ES-I3 (cell line): ENCODE results near the gene TFAM.

ENCODE experiments used
- H3K36me3 ChIP-seq: 2 replicates; pipeline ENCODE4 v1.6.1; 2013; ENCODE audit warnings: mild to moderate bottlenecking, low read length, control low read depth, moderate library complexity; ENCODE audit not compliant: insufficient read depth
- H3K4me1 ChIP-seq: 2 replicates; pipeline ENCODE4 v1.6.1; 2013; ENCODE audit warnings: mild to moderate bottlenecking, control low read depth, low read length; ENCODE audit not compliant: insufficient read depth
- H3K9ac ChIP-seq: 2 replicates; pipeline ENCODE4 v1.6.1; 2013; ENCODE audit warnings: low read depth, mild to moderate bottlenecking, low read length, moderate library complexity
- H3K9me3 ChIP-seq: 2 replicates; pipeline ENCODE4 v1.6.1; 2013; ENCODE audit warnings: mild to moderate bottlenecking, low read length, moderate library complexity; ENCODE audit not compliant: control insufficient read depth, insufficient read depth

The TFAM gene

DNA sequence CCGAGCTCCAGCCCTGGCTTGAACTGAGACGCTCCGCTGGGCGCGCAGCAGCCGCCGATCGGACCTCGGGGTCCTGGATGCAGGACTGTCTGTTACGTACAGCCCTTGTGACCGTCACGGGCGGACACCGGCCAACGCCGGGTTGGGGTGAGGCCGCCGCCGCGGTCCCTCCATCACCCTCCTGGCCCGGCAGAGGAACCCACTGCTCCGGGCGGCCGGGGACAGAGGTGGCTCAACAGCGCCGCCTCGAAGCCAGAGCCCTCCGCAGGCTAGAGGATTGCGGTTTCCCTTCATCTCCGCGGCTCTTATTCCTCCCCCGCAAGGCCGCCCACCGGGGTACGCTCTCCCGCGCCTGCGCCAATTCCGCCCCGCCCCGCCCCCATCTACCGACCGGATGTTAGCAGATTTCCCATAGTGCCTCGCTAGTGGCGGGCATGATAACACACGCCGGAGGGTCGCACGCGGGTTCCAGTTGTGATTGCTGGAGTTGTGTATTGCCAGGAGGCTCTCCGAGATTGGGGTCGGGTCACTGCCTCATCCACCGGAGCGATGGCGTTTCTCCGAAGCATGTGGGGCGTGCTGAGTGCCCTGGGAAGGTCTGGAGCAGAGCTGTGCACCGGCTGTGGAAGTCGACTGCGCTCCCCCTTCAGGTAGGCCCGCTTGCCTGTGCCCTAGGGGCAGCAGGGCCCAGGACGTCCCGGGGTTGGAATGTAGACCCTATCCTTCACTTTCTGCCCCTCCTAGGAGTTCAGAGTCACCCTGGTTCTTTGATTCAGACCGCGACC is at the start of gene TFAM:
TSS of gene TFAM (plus strand) at position 412 of the 785 bp plus-strand sequence. CDS start at position 550, 138 bp downstream.
- Histone ChIP-seq H3K9me3 (no peaks in the 10 kb centered on the region), H3K9ac (peak within 1 kb of the TSS; percentile 93), H3K4me1 (0 out of 2 replicates have a peak, but pooled peaks cover 6% of the 10 kb centered on the region), H3K36me3 (no peaks in the 10 kb centered on the region)

GRCh38 chr10:58336242-58336641 is 49.0 kb upstream of the TFAM start:
- Histone ChIP-seq H3K4me1 (no peaks in the 10 kb centered on the region), H3K9me3 (no peaks in the 10 kb centered on the region), H3K36me3 (no peaks in the 10 kb centered on the region; the same call in 1 of the 2 replicates), H3K9ac (no peak overlapping the region; the same call in 1 of the 2 replicates)

DNA sequence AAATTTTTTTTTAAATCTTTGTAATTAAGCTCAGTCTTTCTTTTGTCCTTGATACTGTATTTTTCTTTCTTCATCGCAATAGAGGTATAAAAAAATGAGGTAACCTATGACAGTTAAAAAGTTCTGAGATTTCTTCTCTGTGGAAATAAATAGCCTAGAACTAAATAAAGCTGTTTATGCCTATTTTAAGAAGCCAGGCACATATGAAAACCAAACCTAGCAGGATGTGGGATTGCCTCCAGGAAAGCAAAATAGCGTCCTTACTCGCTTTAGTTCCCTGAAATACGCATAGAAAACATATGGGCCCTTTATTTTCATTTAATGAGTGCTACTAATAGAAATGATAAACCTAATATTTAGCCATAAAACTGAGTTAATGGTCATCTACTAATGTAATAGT is 43.8 kb upstream of the TFAM start:
- no peaks in the 10 kb centered on the region for H3K4me1 ChIP-seq
- no peak overlapping the region for H3K9ac ChIP-seq
- no peaks in the 10 kb centered on the region for H3K9me3 ChIP-seq
- no peaks in the 10 kb centered on the region; the same call in 1 of the 2 replicates for H3K36me3 ChIP-seq

GRCh38 chr10:58341947-58342346 is 43.3 kb upstream of the TFAM start:
- Histone ChIP-seq H3K9me3 (no peaks in the 10 kb centered on the region), H3K36me3 (no peaks in the 10 kb centered on the region; the same call in 1 of the 2 replicates), H3K9ac (no peak overlapping the region), H3K4me1 (no peaks in the 10 kb centered on the region)

GRCh38 chr10:58347967-58348366 is 37.2 kb upstream of the TFAM start:
- Histone ChIP-seq H3K36me3 (no peaks in the 10 kb centered on the region), H3K4me1 (peaks cover 12% of the 10 kb centered on the region; the same call in 1 of the 2 replicates), H3K9me3 (no peaks in the 10 kb centered on the region), H3K9ac (no peak overlapping the region)

GRCh38 chr10:58348571-58349033 is 36.6 kb upstream of the TFAM start:
- Histone ChIP-seq H3K4me1 (peaks cover 12% of the 10 kb centered on the region; the same call in 1 of the 2 replicates), H3K9me3 (no peaks in the 10 kb centered on the region), H3K9ac (no peak overlapping the region), H3K36me3 (no peaks in the 10 kb centered on the region)

DNA sequence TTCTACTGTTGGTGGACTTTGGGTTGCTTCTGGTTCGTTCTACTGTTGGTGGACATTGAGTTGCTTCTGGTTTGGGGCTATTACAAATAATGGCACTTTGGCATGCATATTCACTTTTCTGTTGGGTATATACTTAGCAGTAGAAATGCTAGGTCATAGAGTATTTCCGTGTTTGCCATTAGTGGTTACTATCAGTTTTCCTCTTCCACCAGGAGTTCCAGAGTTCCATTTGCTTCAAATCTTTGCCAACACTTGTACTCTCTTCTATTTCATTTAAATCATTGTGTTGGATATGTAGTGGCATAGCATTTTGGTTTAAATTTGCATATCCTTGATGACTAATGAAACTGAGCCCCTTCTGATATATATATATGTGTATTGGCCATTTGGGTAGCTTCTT is 35.2 kb upstream of the TFAM start:
- Histone ChIP-seq H3K9me3 (no peaks in the 10 kb centered on the region), H3K4me1 (peaks cover 12% of the 10 kb centered on the region; the same call in 1 of the 2 replicates), H3K36me3 (no peaks in the 10 kb centered on the region), H3K9ac (no peak overlapping the region)

- no peaks in the 10 kb centered on the region for H3K9me3 ChIP-seq
- no peak overlapping the region for H3K9ac ChIP-seq
- peaks cover 12% of the 10 kb centered on the region; the same call in 1 of the 2 replicates for H3K4me1 ChIP-seq
- H3K36me3 ChIP-seq, result no peaks in the 10 kb centered on the region
Observed at GRCh38 chr10:58350619-58351323, 34.4 kb upstream of the TFAM start.

DNA sequence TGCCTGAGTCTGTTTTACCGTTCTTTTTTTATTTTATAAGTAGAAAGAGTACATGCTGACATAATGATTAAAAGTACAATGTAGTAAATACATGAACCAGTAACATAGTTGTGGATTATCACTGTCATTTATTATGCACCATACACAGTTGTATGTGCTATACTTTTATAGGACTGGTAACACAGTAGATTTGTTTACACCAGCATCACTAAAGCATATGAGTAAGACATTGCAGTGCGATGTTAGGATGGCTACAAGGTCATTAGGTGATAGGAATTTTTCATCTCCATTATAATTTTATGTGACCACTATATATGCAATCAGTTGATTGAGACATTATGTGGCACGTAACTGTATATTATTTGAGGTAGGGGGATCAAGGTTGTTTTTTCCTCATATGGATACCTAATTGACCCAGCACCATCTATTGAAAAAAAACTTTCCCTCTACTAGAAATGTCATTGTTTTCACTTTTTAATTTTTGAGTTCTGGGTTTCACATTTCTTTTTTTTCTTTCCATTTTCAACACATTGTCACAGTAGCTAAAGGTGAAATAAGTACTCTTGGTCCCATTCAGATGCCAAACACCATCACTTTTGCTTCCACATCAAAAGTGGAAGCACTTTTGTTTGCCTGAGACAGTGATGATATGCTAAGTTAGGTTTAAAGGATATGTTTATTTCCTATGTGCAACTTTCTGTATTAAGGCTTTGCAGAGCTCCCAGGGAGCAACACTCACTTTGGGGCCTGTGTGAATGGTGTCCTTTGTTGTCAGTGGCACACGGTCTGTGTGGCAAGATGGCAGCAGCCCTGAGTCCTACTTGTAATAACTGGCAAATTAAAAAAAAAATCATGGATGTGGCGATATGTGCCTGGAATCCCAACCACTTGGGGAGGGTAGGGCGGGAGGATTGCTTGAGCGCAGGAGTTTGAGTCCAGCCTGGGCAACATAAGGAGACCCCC is 33.3 kb upstream of the TFAM start:
- H3K36me3 ChIP-seq, result no peaks in the 10 kb centered on the region
- H3K4me1 ChIP-seq, result peaks cover 12% of the 10 kb centered on the region; the same call in 1 of the 2 replicates

GRCh38 chr10:58352956-58353610 is 32.1 kb upstream of the TFAM start:
- H3K4me1 ChIP-seq, result peaks cover 12% of the 10 kb centered on the region; the same call in 1 of the 2 replicates
- no peaks in the 10 kb centered on the region for H3K36me3 ChIP-seq
- H3K9ac ChIP-seq, result no peak overlapping the region
- H3K9me3 ChIP-seq, result no peaks in the 10 kb centered on the region

More for the DNA sequence above, 33.3 kb upstream of the TFAM start:
- no peak overlapping the region for H3K9ac ChIP-seq
- H3K9me3 ChIP-seq, result no peaks in the 10 kb centered on the region

DNA sequence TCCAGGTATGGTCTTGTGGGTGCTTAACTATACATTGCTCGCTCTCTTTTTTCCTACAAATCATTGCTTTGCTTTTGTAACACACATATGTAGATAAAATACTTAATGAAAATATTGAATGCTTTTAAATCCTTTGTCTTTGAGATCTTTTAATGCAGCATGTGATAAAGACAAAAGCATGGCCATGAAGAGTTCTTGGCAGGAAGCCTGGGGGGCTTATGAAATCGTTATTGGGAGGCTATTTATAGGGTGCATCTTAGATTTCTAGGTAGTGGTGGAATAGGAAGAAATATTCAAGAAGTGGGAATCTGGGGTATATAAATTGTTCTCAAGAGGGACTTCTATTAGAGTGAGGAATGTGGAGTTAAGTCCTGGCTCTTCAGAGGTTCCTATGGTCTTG is 28.5 kb upstream of the TFAM start:
- Histone ChIP-seq H3K9ac (no peak overlapping the region), H3K9me3 (no peaks in the 10 kb centered on the region), H3K4me1 (no peaks in the 10 kb centered on the region), H3K36me3 (no peaks in the 10 kb centered on the region)

DNA sequence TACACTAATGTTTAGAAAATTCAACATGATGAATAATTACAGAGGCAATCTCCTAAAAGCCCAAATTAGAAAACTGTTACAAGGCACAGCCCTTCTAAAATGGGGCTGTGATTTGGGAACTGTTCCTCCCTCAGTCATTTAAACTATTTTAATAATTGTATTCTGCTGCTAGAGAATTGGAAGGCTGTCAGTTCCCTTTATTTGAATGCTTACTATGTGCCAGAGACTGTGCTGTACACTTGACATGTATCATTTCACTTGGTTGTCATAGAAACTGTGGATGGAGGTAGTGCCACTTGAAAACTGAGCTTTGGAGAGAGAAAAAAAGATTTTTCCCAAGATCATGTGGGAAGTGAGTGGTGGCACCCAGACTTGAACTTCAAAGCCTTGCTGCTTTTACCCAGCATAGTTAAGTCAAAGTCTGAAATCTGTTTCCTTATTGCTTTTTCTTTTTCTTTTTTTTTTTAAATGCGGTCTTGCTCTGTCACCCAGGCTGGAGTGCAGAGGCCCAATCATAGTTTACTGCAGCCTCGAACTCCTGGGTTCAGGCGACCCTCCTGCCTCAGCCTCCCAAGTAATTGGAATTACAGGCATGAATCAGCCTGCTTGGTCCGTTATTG is 26.8 kb upstream of the TFAM start:
- Histone ChIP-seq H3K9me3 (no peaks in the 10 kb centered on the region), H3K4me1 (no peaks in the 10 kb centered on the region), H3K9ac (no peak overlapping the region), H3K36me3 (no peaks in the 10 kb centered on the region; the same call in 1 of the 2 replicates)

DNA sequence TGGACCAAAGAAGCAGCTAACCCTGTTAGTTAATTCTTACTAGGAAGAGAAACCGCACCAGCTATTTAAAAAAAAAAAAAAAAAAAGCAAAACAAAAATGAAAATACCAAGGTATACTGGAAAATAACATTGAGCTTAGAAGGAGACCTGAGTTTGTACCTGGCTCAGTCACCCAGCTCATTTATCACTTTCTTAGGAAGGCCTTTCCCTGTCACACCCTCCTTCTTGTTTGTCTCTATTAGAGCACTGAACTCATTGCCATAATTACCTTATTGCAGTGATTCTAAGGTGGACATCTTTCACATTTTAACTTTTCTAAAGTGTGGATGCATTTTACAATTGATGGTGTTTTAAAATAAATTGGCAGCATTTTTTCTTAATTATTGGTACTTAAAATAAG is 26.3 kb upstream of the TFAM start:
- Histone ChIP-seq H3K9ac (no peak overlapping the region), H3K4me1 (no peaks in the 10 kb centered on the region), H3K9me3 (no peaks in the 10 kb centered on the region), H3K36me3 (no peaks in the 10 kb centered on the region; the same call in 1 of the 2 replicates)
